BJ (cell line): Measurements from ENCODE around the gene DEPDC7. TPM values are rescaled to one million over a fixed set of nuclear protein-coding genes. Genes with fewer than 3 reads are reported as not detected.

ENCODE experiments used
- CTCF ChIA-PET: fragments of 350-600 bp; formaldehyde crosslinking; extraction: SDS; loops from one replicate; lab custom pipeline; 2021; ENCODE audit warnings: antibody characterized with exemption, inconsistent platforms; lab: Yijun Ruan, JAX
- POLR2A ChIA-PET: fragments of 300-600 bp; sonication (Branson Sonifier 250); formaldehyde crosslinking; extraction: SDS; loops from one replicate; lab custom pipeline; 2021; ENCODE audit warnings: antibody characterized with exemption; lab: Charles Lee
- DNase-seq: peaks from one replicate; pipeline ENCODE4 v3.0.0-alpha.2; 2011; ENCODE audit warnings: low read depth
- H3K27me3 ChIP-seq: 2 replicates; pipeline ENCODE4 v1.6.0; 2011; ENCODE audit warnings: low read length; ENCODE audit not compliant: control insufficient read depth, insufficient read depth
- H3K36me3 ChIP-seq: 2 replicates; pipeline ENCODE4 v1.5.1; 2011; ENCODE audit warnings: low read length; ENCODE audit not compliant: control insufficient read depth, insufficient read depth
- H3K4me3 ChIP-seq: 2 replicates; pipeline ENCODE4 v1.5.1; 2011; ENCODE audit warnings: low read depth, mild to moderate bottlenecking, control low read depth, low read length
- polyA plus RNA-seq: library from polyadenylated mRNA; depleted of rRNA; stranded (reverse); fragments of >200 nt; gene quantifications from 2 replicates; pipeline ENCODE4 v1.2.3, GENCODE V29; 2011
- TF ChIP-seq, protein P1 (sequence below): IDR thresholded peaks from 2 replicates; pipeline ENCODE4 v1.5.1; 2011; ENCODE audit warnings: low read depth, mild to moderate bottlenecking, control low read depth, inconsistent platforms, low read length, moderate library complexity; ENCODE audit not compliant: insufficient read depth

DEPDC7 gene
- polyA plus RNA-seq, 1 experiment: 4.2 TPM

DNA sequence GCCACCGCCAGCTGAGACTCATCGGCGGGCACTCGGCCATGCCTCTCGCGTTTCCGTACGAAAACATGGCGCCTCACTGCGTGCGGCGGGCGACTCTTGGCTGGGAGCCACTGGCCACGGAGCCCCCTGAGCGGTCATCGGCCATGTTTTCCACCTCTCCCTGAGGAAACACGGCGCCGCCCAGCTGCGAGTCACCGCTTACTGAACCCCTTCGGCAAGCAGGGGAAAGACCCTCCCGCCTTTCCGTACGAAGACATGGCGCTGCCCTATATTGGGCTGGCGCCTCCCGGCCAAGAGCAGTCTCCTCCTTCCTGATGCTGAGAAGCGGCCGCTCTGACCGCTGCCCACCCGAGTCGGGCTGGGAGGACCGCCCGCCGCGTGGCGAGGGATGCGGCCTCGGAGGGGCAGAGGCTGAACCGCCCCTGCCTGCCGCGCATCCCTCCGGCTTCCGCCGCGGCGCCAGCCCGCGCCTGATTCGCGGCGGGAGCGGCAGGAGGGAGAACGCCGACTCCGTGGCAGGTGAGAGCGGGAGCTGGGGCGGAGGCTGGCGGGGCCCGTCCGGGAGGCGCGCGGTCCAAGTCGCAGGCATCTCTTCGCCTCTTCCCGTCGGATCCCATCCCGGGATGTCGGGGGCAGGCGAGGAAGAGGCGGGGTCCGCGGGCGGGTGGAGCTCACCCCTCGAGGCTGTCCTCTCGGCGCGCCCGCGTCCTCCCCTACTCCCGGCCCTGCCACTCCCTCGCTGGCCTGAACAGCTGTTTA lies 23.8 kb downstream of the DEPDC7 start, which contains the start of gene TCP11L1:
TCP11L1 (plus strand) TSS at position 299 of the 759 bp plus-strand sequence. CDS start 4,202 bp downstream, outside the sequence.
- no peaks in the 10 kb centered on the region for H3K36me3 ChIP-seq
- TF ChIP-seq, protein P1, sequence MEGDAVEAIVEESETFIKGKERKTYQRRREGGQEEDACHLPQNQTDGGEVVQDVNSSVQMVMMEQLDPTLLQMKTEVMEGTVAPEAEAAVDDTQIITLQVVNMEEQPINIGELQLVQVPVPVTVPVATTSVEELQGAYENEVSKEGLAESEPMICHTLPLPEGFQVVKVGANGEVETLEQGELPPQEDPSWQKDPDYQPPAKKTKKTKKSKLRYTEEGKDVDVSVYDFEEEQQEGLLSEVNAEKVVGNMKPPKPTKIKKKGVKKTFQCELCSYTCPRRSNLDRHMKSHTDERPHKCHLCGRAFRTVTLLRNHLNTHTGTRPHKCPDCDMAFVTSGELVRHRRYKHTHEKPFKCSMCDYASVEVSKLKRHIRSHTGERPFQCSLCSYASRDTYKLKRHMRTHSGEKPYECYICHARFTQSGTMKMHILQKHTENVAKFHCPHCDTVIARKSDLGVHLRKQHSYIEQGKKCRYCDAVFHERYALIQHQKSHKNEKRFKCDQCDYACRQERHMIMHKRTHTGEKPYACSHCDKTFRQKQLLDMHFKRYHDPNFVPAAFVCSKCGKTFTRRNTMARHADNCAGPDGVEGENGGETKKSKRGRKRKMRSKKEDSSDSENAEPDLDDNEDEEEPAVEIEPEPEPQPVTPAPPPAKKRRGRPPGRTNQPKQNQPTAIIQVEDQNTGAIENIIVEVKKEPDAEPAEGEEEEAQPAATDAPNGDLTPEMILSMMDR: no peak
- no peaks in the 10 kb centered on the region for H3K27me3 ChIP-seq
- ChIA-PET POLR2A (interaction anchor here (0.6 to 1.2 kb wide), 4 partner anchors 14 to 33 kb away, joined by 3 to 5 read pairs (median 3); partner anchors contain the start of gene DEPDC7), CTCF (interaction anchor here (0.8 to 1.1 kb wide), 3 partner anchors 10 to 27 kb away, joined by 3 to 4 read pairs (median 4); no protein-coding TSS in a partner anchor)
- H3K4me3 ChIP-seq: peak within 1 kb of the TSS; percentile 92
- no peak for DNase-seq

GRCh38 chr11:33040033-33040861 lies 24.6 kb downstream of the DEPDC7 start:
- CTCF ChIA-PET: interaction anchor here (0.8 to 1.1 kb wide), 3 partner anchors 11 to 26 kb away, joined by 3 to 4 read pairs (median 4); no protein-coding TSS in a partner anchor

DNA sequence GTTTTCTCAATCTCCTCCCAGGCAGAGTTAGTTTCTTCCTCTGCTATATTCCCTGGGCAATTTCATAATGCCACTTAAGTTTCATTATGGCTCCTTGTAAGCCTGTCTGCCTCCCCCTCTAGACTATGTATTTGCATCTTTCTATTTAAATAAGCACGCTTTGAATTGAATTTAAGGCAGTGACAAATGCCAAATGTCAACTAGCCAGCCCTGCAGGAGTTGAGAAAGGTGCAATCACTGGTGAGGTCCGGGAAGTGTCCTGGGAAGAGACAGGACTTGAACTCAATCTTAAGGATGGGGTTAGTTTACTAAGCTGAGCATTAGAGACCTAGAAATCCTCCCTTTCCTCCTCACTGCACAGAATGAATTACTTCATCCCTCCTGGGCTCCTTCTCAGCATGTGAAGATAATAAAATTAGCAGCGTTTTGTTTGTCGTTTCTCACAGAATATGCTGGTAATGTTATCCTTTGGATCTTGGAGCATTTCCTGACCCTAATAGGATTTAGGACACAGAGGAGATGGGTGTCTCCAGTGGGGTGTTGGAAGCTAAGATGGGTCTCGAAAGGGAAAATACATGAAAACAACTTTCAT lies 25.3 kb downstream of the DEPDC7 start:
- no peak for DNase-seq
- CTCF ChIA-PET: no interaction called here
- Histone ChIP-seq H3K4me3 (peak overlapping the region; percentile 92), H3K27me3 (no peaks in the 10 kb centered on the region), H3K36me3 (peaks cover 1% of the 10 kb centered on the region; the same call in 1 of the 2 replicates)
- POLR2A ChIA-PET: no interaction called here
- TF ChIP-seq, protein P1: no peak

More at GRCh38 chr11:33040033-33040861, 24.6 kb downstream of the DEPDC7 start:
- no peak for DNase-seq
- POLR2A ChIA-PET: interaction anchor here (0.6 to 1.2 kb wide), 4 partner anchors 15 to 32 kb away, joined by 3 to 5 read pairs (median 3); partner anchors contain the start of gene DEPDC7
- Histone ChIP-seq H3K36me3 (no peaks in the 10 kb centered on the region), H3K27me3 (no peaks in the 10 kb centered on the region), H3K4me3 (peak overlapping the region; percentile 92)
- TF ChIP-seq, protein P1: no peak

DNA sequence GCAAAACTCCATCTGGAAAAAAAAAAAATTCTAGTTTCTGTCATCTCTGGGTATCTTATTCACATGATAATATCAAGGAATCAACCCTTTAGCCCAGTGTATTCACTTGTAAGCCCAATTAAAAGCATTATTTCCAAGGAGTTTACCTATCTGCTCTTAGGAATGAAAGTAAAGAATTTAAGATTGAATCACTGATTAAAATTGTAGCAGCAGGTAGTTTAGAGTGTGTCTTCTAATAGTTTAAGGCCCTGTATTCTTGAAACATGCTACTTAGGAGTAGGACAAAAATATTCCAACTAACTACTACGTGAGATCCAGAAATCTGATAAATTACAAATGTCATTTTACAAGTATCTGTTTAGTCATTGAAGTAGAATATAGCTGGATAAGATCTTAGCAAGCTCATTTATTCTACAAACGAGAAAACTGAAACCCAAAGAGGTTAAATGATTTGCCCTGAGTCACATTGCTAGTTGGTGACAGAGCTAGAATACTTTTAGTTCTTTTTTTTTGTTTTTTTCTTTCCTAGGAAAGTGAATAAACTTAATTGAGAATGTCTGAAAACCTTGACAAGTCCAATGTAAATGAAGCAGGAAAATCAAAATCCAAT lies 27.6 kb downstream of the DEPDC7 start:
- TF ChIP-seq, protein P1: no peak
- Histone ChIP-seq H3K27me3 (no peaks in the 10 kb centered on the region), H3K36me3 (peaks cover 1% of the 10 kb centered on the region; the same call in 1 of the 2 replicates), H3K4me3 (no peak overlapping the region)
- ChIA-PET CTCF (interaction anchor here (0.6 to 1.1 kb wide), 3 partner anchors 19 to 83 kb away, joined by 3 to 5 read pairs (median 3); no protein-coding TSS in a partner anchor), POLR2A (interaction anchor here (0.5 to 0.7 kb wide), 3 partner anchors 9 to 29 kb away, joined by 3 to 12 read pairs (median 3); no protein-coding TSS in a partner anchor)
- DNase-seq: no peak
